NCI-H1436 (cell line): Measurements from ENCODE around the gene NEURL2.
A peak's percentile ranks its signal among the peaks of the same experiment; 100 is the strongest.
"Not testable (repeated sequence)": the region's sequence is repeated elsewhere in the genome, so short reads cannot be mapped to it uniquely, and the experiment has no call there.

ENCODE experiments used
- DNase-seq: peaks from one replicate; lab custom pipeline; 2025; lab: John Stamatoyannopoulos, UW

Gene NEURL2

GRCh38 chr20:45890985-45891983, at the start of gene NEURL2, which contains the start of gene CTSA:
Gene NEURL2 (minus strand): TSS chr20:45891208. CDS start chr20:45890991, 217 bp downstream.
Gene CTSA (plus strand): TSS chr20:45891335. CDS start chr20:45891569, 234 bp downstream.
- peak; percentile 75 for DNase-seq

DNA sequence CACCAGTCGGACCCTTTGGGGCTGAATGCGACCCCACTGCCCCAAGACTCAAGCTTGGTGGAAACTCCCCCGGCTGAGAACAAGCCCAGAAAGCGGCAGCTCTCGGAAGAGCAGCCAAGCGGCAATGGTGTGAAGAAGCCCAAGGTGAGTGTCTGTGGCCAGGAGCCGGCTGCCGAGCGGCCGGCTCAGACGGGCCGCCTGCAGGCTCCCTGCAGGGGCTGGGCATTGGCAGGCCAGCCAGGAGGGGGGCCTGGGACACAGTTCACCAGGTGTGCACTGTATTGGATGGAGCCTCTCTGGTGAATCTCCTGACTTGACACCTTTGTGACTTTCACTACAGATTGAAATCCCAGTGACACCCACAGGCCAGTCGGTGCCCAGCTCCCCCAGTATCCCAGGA, 49.5 kb upstream of the NEURL2 start:
- no peak for DNase-seq

DNA sequence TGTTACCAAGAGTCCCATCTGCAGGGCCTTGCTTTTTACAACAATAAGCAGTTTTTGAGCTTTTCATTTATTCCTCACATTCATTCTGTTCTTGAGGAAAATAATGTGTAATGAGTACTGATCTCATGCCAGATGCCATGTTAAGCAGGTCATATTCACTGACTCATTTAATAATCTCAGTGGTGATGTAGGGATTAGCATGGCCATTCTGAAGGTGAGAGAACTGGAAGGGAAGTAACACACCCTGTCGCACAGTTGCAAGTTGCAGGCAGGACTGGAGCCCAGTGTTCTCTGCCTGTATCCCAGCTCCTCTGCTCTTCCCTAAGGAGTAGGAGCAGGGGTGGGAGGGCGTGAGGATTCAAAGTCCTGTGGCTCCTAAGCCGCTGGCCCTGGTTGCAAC, 49.0 kb upstream of the NEURL2 start:
- no peak for DNase-seq

DNA sequence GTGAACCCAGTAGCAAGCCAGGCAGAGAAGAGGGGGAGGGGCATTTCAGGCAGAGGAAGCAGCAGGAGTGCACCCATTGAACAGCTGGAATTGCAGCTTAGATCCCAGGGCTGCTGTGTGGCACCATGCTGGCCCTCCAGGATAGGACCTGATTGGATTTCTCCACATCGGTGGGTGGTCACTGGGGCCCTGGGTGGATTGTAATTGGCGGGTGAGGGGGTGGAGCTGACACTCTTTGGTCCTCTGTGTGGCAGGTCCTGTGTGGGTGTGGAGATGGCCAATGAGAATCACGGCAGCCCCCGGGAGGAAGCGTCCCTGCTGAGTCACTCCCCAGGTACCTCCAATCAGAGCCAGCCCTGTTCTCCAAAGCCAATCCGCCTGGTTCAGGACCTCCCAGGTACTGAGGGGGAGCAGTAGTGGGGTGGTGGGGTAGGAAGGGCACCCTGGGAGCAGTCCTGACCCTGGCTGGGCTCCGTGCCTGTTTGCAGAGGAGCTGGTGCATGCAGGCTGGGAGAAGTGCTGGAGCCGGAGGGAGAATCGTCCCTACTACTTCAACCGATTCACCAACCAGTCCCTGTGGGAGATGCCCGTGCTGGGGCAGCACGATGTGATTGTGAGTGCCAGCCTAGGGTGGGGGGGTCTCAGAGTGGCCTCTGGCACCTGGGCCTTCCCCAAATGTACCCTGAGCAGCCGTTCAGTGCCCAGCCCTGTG, 47.9 kb upstream of the NEURL2 start:
- no peak for DNase-seq

DNA sequence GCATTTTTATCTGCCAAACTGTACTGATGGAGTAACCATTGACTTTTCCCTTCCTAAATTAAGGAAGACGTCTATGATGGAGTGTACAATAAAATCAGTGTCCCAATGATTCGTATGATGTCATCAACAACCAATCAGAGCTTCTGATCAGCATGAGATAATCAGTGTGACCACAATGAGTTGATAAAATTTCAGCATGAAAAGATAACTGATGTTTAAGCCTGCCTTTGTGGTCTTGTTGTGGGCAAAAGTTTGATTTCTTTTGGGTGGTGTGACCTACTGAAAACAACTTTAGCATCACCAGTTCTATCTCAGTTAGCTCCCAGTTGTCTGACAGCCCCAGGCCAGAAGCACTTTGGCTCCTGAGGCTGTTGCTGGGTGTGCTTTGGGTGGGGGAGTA, 46.8 kb upstream of the NEURL2 start:
- no peak for DNase-seq

GRCh38 chr20:45935416-45936046, 44.5 kb upstream of the NEURL2 start:
- DNase-seq, result no peak

- peak; percentile 96 for DNase-seq
These were observed 43.8 kb upstream of the NEURL2 start, which contains the start of gene PCIF1 for GRCh38 chr20:45934586-45935415. Gene PCIF1 (plus strand): TSS chr20:45934683. CDS start chr20:45939000, 4,317 bp downstream.

GRCh38 chr20:45934046-45934585, 43.1 kb upstream of the NEURL2 start:
- peak; percentile 64 for DNase-seq

GRCh38 chr20:45933266-45934045, 42.4 kb upstream of the NEURL2 start:
- peak; percentile 75 for DNase-seq

- DNase-seq, result not testable (repeated sequence)
These were observed 40.7 kb upstream of the NEURL2 start for GRCh38 chr20:45931680-45932079.

GRCh38 chr20:45927071-45927878, 36.3 kb upstream of the NEURL2 start:
- DNase-seq, result no peak

DNA sequence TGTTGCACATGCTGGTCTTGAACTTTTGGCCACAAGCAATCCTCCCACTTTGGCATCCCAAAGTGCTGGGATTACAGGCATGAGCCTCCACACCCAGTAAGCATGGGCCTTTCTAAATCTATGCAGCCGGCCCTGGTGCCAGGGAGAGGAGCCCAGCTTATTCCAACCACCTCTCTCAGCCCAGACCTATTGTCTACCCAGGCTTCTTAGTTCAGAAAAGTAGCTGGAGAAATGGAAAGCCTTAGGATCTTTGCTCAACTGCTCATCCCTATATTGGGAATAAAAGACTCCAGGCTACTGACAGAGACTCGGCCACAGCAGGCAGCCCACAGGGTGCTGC, 35.7 kb upstream of the NEURL2 start:
- DNase-seq, result no peak

DNA sequence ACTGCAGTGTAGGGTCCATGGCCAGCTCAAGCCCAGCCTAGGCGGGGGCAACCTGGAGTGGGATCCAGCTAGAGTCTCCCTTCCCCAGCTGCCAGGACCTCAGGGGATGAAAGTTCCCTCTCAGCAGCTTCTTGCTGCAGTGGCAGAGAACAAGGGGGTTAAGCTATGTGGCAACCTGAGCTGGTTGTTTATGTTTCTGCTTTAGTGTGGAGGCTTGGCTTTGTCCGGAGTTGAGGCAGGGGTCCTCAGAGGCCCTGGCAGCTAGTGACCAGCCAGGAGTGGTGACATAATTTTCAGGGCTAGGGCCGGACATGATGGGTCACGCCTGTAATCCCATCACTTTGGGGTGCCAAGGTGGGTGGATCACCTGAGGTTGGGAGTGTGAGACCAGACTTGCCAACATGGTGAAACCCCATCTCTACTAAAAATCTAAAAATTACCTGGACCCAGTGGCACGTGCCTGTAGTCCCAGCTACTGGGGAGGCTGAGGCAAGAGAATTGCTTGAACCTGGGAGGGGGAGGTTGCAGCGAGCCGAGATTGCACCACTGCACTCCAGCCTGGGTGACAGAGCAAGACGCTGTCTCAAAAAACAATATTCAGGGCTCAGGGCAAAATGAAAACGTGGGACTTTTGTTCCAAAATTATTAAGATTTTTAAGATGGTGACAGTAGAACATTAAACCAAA, 35.0 kb upstream of the NEURL2 start:
- DNase-seq, result no peak

DNA sequence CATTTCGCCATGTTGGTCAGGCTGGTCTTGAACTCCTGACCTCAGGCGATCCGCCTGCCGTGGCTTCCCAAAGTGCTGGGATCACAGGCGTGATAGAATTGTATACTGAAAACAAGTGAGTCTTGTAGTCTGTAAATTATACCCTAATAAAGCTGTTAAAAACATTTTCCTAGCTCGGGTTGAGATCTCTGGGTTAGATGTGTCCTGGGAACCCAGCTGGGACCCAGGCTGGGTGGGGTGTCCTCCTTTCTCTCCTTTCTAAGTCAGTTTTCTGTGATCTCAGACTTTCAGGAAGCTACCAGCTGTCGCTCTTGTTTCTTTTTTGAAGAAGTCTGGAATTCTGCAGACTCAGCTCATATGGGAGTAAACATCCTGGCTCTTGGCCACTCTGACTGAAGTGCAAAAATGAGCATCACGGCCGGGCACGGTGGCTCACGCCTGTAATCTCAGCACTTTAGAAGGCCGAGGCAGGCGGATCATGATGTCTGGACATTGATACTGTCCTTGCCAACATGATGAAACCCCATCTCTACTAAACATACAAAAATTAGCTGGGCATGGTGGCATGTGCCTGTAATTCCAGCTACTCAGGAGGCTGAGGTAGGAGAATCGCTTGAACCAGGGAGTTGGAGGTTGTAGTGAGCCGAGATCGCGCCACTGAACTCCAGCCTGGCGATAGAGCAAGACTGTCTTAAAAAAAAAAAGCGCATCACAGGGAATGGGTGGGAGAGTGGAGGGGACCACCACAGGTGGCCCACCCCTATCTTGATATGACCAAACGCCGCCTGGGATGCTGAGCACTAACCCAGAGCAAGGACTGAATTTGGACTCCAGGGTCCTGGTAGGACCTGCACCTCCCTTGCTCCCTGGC, 33.6 kb upstream of the NEURL2 start:
- no peak for DNase-seq

- DNase-seq, result no peak
These were observed 30.6 kb upstream of the NEURL2 start for GRCh38 chr20:45921337-45922189.

DNA sequence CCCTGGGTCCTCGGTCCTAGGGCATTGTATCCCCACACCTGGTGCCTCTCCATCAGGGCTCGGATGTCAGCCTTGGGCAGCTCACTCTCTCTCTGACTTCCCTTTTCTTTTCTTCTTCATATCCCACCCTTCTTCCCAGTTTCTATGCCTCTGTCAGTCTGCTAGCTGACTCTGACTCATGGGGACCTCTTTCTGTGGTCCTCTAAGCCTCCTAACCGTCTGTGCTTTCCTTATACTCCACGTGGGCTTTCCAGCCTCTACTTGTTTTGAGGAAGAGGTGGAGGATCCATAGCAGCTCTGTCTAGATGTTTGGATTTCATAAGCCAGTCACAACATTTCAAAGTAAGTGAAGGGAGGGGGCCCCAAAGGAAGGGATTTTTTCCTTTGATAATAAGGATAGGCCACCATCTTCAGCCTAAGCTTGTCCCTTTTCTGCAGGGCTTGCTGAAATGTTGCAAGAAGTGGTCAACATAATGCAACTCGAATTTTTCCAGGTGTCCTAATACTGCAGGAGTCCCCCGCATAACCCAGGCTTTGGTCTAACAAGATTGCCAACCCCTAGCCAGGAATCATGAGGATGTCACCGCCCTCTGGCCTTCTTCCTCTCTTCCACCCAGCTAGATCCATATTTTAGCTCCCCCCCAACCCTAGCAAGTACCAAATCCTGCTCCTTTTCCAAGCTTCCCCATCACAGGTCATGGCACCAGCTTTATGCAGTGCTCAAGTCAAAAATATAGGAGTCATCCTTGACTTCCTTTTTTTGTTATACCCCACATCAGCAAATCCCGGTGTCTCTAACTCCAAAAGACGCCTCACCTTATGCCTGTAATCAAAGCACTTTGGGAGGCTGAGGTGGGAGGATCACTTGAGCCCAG, 29.7 kb upstream of the NEURL2 start:
- no peak for DNase-seq
